ENCODE data around the gene SMG7. TPM values are rescaled to one million over a fixed set of nuclear protein-coding genes. Genes with fewer than 3 reads are reported as not detected.

SMG7 gene
- total RNA-seq, 1 experiment from 2014 or later = 107 TPM

- no peaks in the 10 kb centered on the region for H3K36me3 Mint-ChIP-seq (ENCODE audit: insufficient read depth, unreplicated experiment)
- H3K4me1 Mint-ChIP-seq (ENCODE audit: insufficient read depth, unreplicated experiment) = peaks cover 36% of the 10 kb centered on the region
These were observed 127.8 kb downstream of the SMG7 start for GRCh38 chr1:183600136-183600535.

GRCh38 chr1:183600634-183601033, 128.3 kb downstream of the SMG7 start:
- H3K4me1 Mint-ChIP-seq (ENCODE audit: insufficient read depth, unreplicated experiment) = peaks cover 36% of the 10 kb centered on the region
- H3K27ac Mint-ChIP-seq (ENCODE audit: low read depth, unreplicated experiment) = peak overlapping the region; percentile 58
- no peaks in the 10 kb centered on the region for H3K27me3 Mint-ChIP-seq (ENCODE audit: insufficient read depth, unreplicated experiment)
- CTCF ChIA-PET = interaction anchor here (0.6 to 3.3 kb wide), 8 partner anchors 9 to 630 kb away, joined by 3 to 12 read pairs (median 4); no protein-coding TSS in a partner anchor
- BruUV-seq (replicated peaks) = TSS peak; percentile 81
- intact Hi-C loops (cut with micrococcal nuclease) = no loop called here
- H3K9me3 Mint-ChIP-seq (ENCODE audit: unreplicated experiment) = no peaks in the 10 kb centered on the region
- TF ChIP-seq CTCF (IDR thresholded peaks at IDR 0.05; ENCODE audit: unreplicated experiment) = no peak
- no peaks in the 10 kb centered on the region for H3K36me3 Mint-ChIP-seq (ENCODE audit: insufficient read depth, unreplicated experiment)
- POLR2A ChIA-PET = interaction anchor here (0.6 to 1.5 kb wide), 14 partner anchors 8 to 1006 kb away, joined by 3 to 13 read pairs (median 4); no protein-coding TSS in a partner anchor
- H3K4me3 Mint-ChIP-seq (ENCODE audit: unreplicated experiment) = no peak overlapping the region
- no peak for DNase-seq (ENCODE audit: unreplicated experiment)

More at GRCh38 chr1:183600136-183600535, 127.8 kb downstream of the SMG7 start:
- no TSS peak for BruUV-seq (replicated peaks)
- DNase-seq (ENCODE audit: unreplicated experiment) = peak; percentile 96
- Mint-ChIP-seq H3K4me3 (ENCODE audit: unreplicated experiment) (no peak overlapping the region), H3K27me3 (ENCODE audit: insufficient read depth, unreplicated experiment) (no peaks in the 10 kb centered on the region), H3K9me3 (ENCODE audit: unreplicated experiment) (no peaks in the 10 kb centered on the region), H3K27ac (ENCODE audit: low read depth, unreplicated experiment) (peak overlapping the region; percentile 58)
- CTCF ChIA-PET = interaction anchor here (0.7 to 3.3 kb wide), 7 partner anchors 9 to 319 kb away, joined by 4 to 12 read pairs (median 4); partner anchors contain the start of gene NCF2
- TF ChIP-seq CTCF (IDR thresholded peaks at IDR 0.05; ENCODE audit: unreplicated experiment) = no peak
- POLR2A ChIA-PET = interaction anchor here (0.6 to 1.5 kb wide), 15 partner anchors 9 to 442 kb away, joined by 3 to 13 read pairs (median 4); no protein-coding TSS in a partner anchor
- intact Hi-C loops (cut with micrococcal nuclease) = no loop called here

GRCh38 chr1:183602510-183602909, 130.2 kb downstream of the SMG7 start:
- Mint-ChIP-seq H3K9me3 (ENCODE audit: unreplicated experiment) (no peaks in the 10 kb centered on the region), H3K4me3 (ENCODE audit: unreplicated experiment) (no peak overlapping the region), H3K27me3 (ENCODE audit: insufficient read depth, unreplicated experiment) (no peaks in the 10 kb centered on the region), H3K27ac (ENCODE audit: low read depth, unreplicated experiment) (no peak overlapping the region), H3K36me3 (ENCODE audit: insufficient read depth, unreplicated experiment) (no peaks in the 10 kb centered on the region), H3K4me1 (ENCODE audit: insufficient read depth, unreplicated experiment) (peaks cover 36% of the 10 kb centered on the region)
- POLR2A ChIA-PET = interaction anchor here (0.6 kb wide), 1 partner anchor 18 kb away, joined by 3 read pairs; no protein-coding TSS in a partner anchor
- CTCF ChIA-PET = interaction anchor here (0.5 to 3.3 kb wide), 3 partner anchors 52 to 83 kb away, joined by 3 to 12 read pairs (median 3); no protein-coding TSS in a partner anchor
- no peak for DNase-seq (ENCODE audit: unreplicated experiment)
- TF ChIP-seq CTCF (IDR thresholded peaks at IDR 0.05; ENCODE audit: unreplicated experiment) = no peak
- no TSS peak for BruUV-seq (replicated peaks)
- intact Hi-C loops (cut with micrococcal nuclease) = no loop called here

Other genes starting within 250 kb of the SMG7 start
- gene NMNAT2, start 54.1 kb upstream of the SMG7 start, total RNA-seq (2022) = 4.7 and 10.8 TPM in 2 replicates
- gene NCF2, start 118.0 kb downstream of the SMG7 start, total RNA-seq (2022) = 4.9 and 8.7 TPM in 2 replicates
- 195 and 240 TPM in 2 replicates for gene ARPC5, start 163.3 kb downstream of the SMG7 start, total RNA-seq (2022)
- gene APOBEC4, start 180.8 kb downstream of the SMG7 start, total RNA-seq (2022) = not detected in 2 replicates